H1 (cell line): ENCODE results near the gene F5. TPM values are rescaled to one million over a fixed set of nuclear protein-coding genes. Genes with fewer than 3 reads are reported as not detected.
"Not testable (repeated sequence)": the region's sequence is repeated elsewhere in the genome, so short reads cannot be mapped to it uniquely, and the experiment has no call there.

Experiments
- CTCF ChIA-PET: fragments of 300-600 bp; sonication (Branson Sonifier 250); formaldehyde crosslinking; loops from one replicate; lab custom pipeline; 2021; ENCODE audit not compliant: partially characterized antibody; lab: Charles Lee
- POLR2A ChIA-PET: fragments of 300-600 bp; sonication (Branson Sonifier 250); formaldehyde crosslinking; loops from one replicate; lab custom pipeline; 2021; ENCODE audit warnings: inconsistent platforms; ENCODE audit not compliant: partially characterized antibody; lab: Charles Lee
- DNase-seq, 2 experiments: peaks; one replicate each; pipeline versions ENCODE4 v3.0.0 to v3.0.0-alpha.2; 2010 to 2022; ENCODE audit warnings: low spot score in 2 of 2, low read depth in 1 of 2, mixed read lengths in 1 of 2
- FAIRE-seq: peaks from 2 replicates; lab custom pipeline; 2011; peaks lifted over from hg19 to GRCh38; lab: Jason Lieb, UNC
- H2AFZ ChIP-seq: 2 replicates; pipeline ENCODE4 v1.8.1; 2012; ENCODE audit warnings: low read length, inconsistent platforms
- H2AK5ac ChIP-seq: 2 replicates; pipeline ENCODE4 v1.6.1; 2013; ENCODE audit warnings: low read depth, low read length
- H2BK120ac ChIP-seq: replicated peaks from 2 replicates; pipeline ENCODE3; 2013; ENCODE audit warnings: low read depth, low read length, inconsistent platforms
- H2BK12ac ChIP-seq: 2 replicates; pipeline ENCODE4 v1.6.1; 2013; ENCODE audit warnings: low read depth, low read length
- H2BK15ac ChIP-seq: 2 replicates; pipeline ENCODE4 v1.6.1; 2013; ENCODE audit warnings: low read length
- H2BK20ac ChIP-seq: 2 replicates; pipeline ENCODE4 v1.6.1; 2013; ENCODE audit warnings: low read length
- H2BK5ac ChIP-seq: 2 replicates; pipeline ENCODE4 v1.6.1; 2013; ENCODE audit warnings: low read depth, low read length
- H3K14ac ChIP-seq: 2 replicates; pipeline ENCODE4 v1.6.1; 2013; ENCODE audit warnings: inconsistent platforms; ENCODE audit not compliant: insufficient read length
- H3K18ac ChIP-seq: 2 replicates; pipeline ENCODE4 v1.6.1; 2013; ENCODE audit warnings: low read length; ENCODE audit errors: extremely low read depth
- H3K23ac ChIP-seq: 2 replicates; pipeline ENCODE4 v1.6.1; 2013; ENCODE audit warnings: inconsistent platforms; ENCODE audit not compliant: insufficient read length
- H3K23me2 ChIP-seq: 2 replicates; pipeline ENCODE4 v1.6.1; 2013; ENCODE audit warnings: low read depth, low read length
- H3K27ac ChIP-seq: 2 replicates; pipeline ENCODE4 v1.6.1; 2011; ENCODE audit warnings: low read depth, low read length, inconsistent platforms
- H3K27me3 ChIP-seq, 4 experiments: replicated peaks in 1 of 4; 1 replicate in 1 of 4; 2 replicates in 3 of 4; pipeline versions ENCODE4 v1.6.1 to v1.8.1; 2011 to 2013; ENCODE audit warnings: low read length in 3 of 4, mild to moderate bottlenecking in 3 of 4, inconsistent platforms in 2 of 4, mixed read lengths in 2 of 4, moderate library complexity in 1 of 4; ENCODE audit not compliant: control insufficient read depth in 3 of 4, insufficient read depth in 3 of 4; ENCODE audit errors: extremely low read depth in 1 of 4
- H3K36me3 ChIP-seq, 4 experiments: 2 replicates each; pipeline versions ENCODE4 v1.6.1 to v1.8.1; 2011 to 2013; ENCODE audit warnings: mild to moderate bottlenecking in 4 of 4, low read length in 3 of 4, moderate library complexity in 2 of 4, control low read depth in 1 of 4, inconsistent platforms in 1 of 4; ENCODE audit not compliant: insufficient read depth in 4 of 4, control insufficient read depth in 2 of 4
- H3K4ac ChIP-seq: replicated peaks from 2 replicates; pipeline ENCODE3; 2013; ENCODE audit warnings: low read length, low read depth, mixed read lengths, inconsistent platforms; ENCODE audit not compliant: insufficient read length
- H3K4me1 ChIP-seq, 4 experiments: replicated peaks in 1 of 4; 1 replicate in 1 of 4; 2 replicates in 3 of 4; pipeline versions ENCODE4 v1.6.1 to v1.8.1; 2011 to 2013; ENCODE audit warnings: low read length in 3 of 4, inconsistent platforms in 2 of 4, mixed read lengths in 1 of 4; ENCODE audit not compliant: insufficient read depth in 4 of 4, control insufficient read depth in 3 of 4
- H3K4me2 ChIP-seq, 2 experiments: 2 replicates each; pipeline versions ENCODE4 v1.6.1 to v1.8.1; 2011 to 2013; ENCODE audit warnings: low read depth in 2 of 2, low read length in 2 of 2, control low read depth in 1 of 2, inconsistent platforms in 1 of 2, mild to moderate bottlenecking in 1 of 2; ENCODE audit not compliant: insufficient read depth in 1 of 2
- H3K4me3 ChIP-seq, 4 experiments: fragments of 200-600, 300-600 bp in 1 of 4; sonication (generic), shearing (Covaris generic), sonication (Bioruptor Twin) in 1 of 4; 2 replicates each; pipeline versions ENCODE4 v1.5.1 to v1.8.1; 2011 to 2016; ENCODE audit warnings: low read length in 4 of 4, low read depth in 3 of 4, control low read depth in 2 of 4, inconsistent platforms in 2 of 4, mild to moderate bottlenecking in 2 of 4, mixed read lengths in 1 of 4, moderate library complexity in 1 of 4; ENCODE audit not compliant: insufficient read depth in 2 of 4; ENCODE audit errors: extremely low read depth in 1 of 4
- H3K56ac ChIP-seq: replicated peaks from 2 replicates; pipeline ENCODE3; 2013; ENCODE audit warnings: low read depth, mild to moderate bottlenecking, mixed read lengths, low read length, inconsistent platforms; ENCODE audit not compliant: insufficient read length
- H3K79me1 ChIP-seq: 2 replicates; pipeline ENCODE4 v1.6.1; 2013; ENCODE audit warnings: low read depth, low read length, control low read depth
- H3K79me2 ChIP-seq, 2 experiments: 2 replicates each; pipeline versions ENCODE4 v1.6.1 to v1.8.1; 2012 to 2013; ENCODE audit warnings: low read length in 2 of 2, mild to moderate bottlenecking in 2 of 2, inconsistent platforms in 1 of 2; ENCODE audit not compliant: insufficient read depth in 2 of 2, control insufficient read depth in 1 of 2
- H3K9ac ChIP-seq, 4 experiments: replicated peaks in 1 of 4; 1 replicate in 1 of 4; 2 replicates in 3 of 4; pipeline versions ENCODE4 v1.6.1 to v1.8.1; 2011 to 2013; ENCODE audit warnings: low read depth in 3 of 4, low read length in 3 of 4, control low read depth in 2 of 4, mild to moderate bottlenecking in 2 of 4, moderate library complexity in 2 of 4, inconsistent platforms in 1 of 4; ENCODE audit errors: extremely low read depth in 1 of 4
- H3K9me3 ChIP-seq, 2 experiments: 2 replicates each; pipeline versions ENCODE4 v1.6.1 to v1.8.1; 2012 to 2013; ENCODE audit warnings: mild to moderate bottlenecking in 2 of 2, moderate library complexity in 2 of 2, control low read depth in 1 of 2, inconsistent platforms in 1 of 2, low read depth in 1 of 2, low read length in 1 of 2, mixed read lengths in 1 of 2; ENCODE audit not compliant: insufficient read depth in 2 of 2
- H4K20me1 ChIP-seq, 2 experiments: replicated peaks in 1 of 2; 2 replicates each; pipeline versions ENCODE3 to v1.8.1; 2011 to 2013; ENCODE audit warnings: inconsistent platforms in 2 of 2, low read length in 2 of 2, mild to moderate bottlenecking in 1 of 2; ENCODE audit not compliant: insufficient read depth in 2 of 2, control insufficient read depth in 1 of 2
- H4K5ac ChIP-seq: 2 replicates; pipeline ENCODE4 v1.6.1; 2013; ENCODE audit warnings: low read length, low read depth, mixed read lengths, inconsistent platforms; ENCODE audit not compliant: insufficient read length
- H4K8ac ChIP-seq: 2 replicates; pipeline ENCODE4 v1.8.0; 2013; ENCODE audit warnings: mild to moderate bottlenecking, moderate library complexity, low read length, inconsistent platforms; ENCODE audit not compliant: insufficient read depth; ENCODE audit errors: extremely low read depth
- H4K91ac ChIP-seq: replicated peaks from 2 replicates; pipeline ENCODE3; 2013; ENCODE audit warnings: low read length, mixed read lengths, inconsistent platforms; ENCODE audit not compliant: insufficient read length
- WGBS, 2 experiments: shearing (Covaris generic) in 1 of 2; methylation state at CpG; one replicate each; pipeline versions ENCODE4 v1.1.6 to v1.1.7; 2013 to 2015; ENCODE audit warnings: low lambda C conversion rate in 2 of 2, mixed read lengths in 2 of 2, inconsistent platforms in 1 of 2, low coverage in 1 of 2, missing lambda C conversion rate in 1 of 2; ENCODE audit not compliant: insufficient replicate concordance in 2 of 2, insufficient coverage in 1 of 2, insufficient read length in 1 of 2; ENCODE audit errors: extremely low coverage in 1 of 2, missing lambda C conversion rate in 1 of 2; 5-methylcytosine and 5-hydroxymethylcytosine counted together
- polyA plus RNA-seq, 7 experiments: library from polyadenylated mRNA; depleted of rRNA in 3 of 7; stranded (reverse) in 5 of 7; unstranded in 2 of 7; fragments of >200 nt in 5 of 7; fragments of 200-250 nt in 2 of 7; gene quantifications; 1 replicate in 5 of 7; 2 replicates in 1 of 7; 4 replicates in 1 of 7; pipeline versions ENCODE4 v1.2.1 to v1.2.3, GENCODE V29; 2011 to 2013; ENCODE audit warnings: missing spikeins in 2 of 7, mixed read lengths in 2 of 7
- total RNA-seq: library from RNA; stranded (reverse); fragmentation: NEBNext Ultra II Directional; extraction: Animal tissue kit (Norgen Biotek cat#: 25700); gene quantifications from 2 replicates; pipeline ENCODE4 v1.2.1, GENCODE V29; 2021

F5 gene
- total and polyA plus RNA-seq, 2 of the 8 experiments (the other 6 are each of a cell fraction or from before 2014, with no cell fraction given) = 0.04 to 0.06 TPM

DNA sequence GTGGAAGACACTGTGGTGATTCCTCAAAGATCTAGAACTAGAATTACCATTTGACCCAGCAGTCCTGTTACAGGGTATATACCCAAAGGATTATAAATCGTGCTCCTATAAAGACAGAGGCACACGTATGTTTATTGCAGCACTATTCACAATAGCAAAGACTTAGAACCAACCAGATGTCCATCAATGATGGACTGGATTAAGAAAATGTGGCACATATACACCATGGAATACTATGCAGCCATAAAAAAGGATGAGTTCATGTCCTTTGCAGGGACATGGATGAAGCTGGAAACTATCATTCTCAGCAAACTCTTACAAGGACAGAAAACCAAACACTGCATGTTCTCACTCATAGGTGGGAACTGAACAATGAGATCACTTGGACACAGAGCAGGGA lies 82.7 kb downstream of the F5 start:
- H2BK120ac ChIP-seq, H3K27ac ChIP-seq, H3K79me2 ChIP-seq, H3K23me2 ChIP-seq, H3K18ac ChIP-seq, CTCF ChIA-PET, H3K4me3 ChIP-seq, H3K14ac ChIP-seq, DNase-seq, H3K9me3 ChIP-seq, H2BK20ac ChIP-seq, H3K56ac ChIP-seq, H4K8ac ChIP-seq, H2BK12ac ChIP-seq, FAIRE-seq, H3K4me1 ChIP-seq, H2AFZ ChIP-seq, H3K9ac ChIP-seq, H3K4me2 ChIP-seq, H2BK5ac ChIP-seq, H4K20me1 ChIP-seq, H3K4ac ChIP-seq, H3K36me3 ChIP-seq, H4K5ac ChIP-seq, POLR2A ChIA-PET, H2BK15ac ChIP-seq, H3K27me3 ChIP-seq, H3K79me1 ChIP-seq, H4K91ac ChIP-seq, H2AK5ac ChIP-seq, H3K23ac ChIP-seq: not testable (repeated sequence)
- 93% methylated on average over 2 of the region's 2 CpGs; no CpG with 5 or more reads in 1 of the 2 experiments for WGBS, 2 experiments
